ENCODE results near the gene SLC6A9.

The SLC6A9 gene

DNA sequence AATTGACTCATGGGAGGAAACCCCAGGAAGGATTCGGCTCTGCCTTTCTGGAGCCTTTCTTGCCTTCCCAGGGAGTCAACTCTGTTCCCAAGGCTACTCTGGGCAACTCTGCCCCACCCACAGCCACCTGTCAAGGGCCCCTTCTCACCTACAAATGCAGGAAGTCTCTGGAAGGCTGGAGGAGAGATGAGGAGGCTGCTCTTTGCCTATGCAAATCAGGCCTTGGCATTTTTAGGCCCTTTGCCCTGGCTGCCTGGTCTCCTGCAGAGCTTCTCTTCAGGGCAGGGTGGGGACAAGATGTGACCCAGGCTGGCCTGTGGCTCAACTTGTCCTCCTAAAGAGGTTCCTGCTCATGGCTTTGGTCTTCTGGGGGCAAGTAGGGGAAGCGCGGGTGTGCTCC, 5.4 kb downstream of the SLC6A9 start:
- no peak for DNase-seq

DNA sequence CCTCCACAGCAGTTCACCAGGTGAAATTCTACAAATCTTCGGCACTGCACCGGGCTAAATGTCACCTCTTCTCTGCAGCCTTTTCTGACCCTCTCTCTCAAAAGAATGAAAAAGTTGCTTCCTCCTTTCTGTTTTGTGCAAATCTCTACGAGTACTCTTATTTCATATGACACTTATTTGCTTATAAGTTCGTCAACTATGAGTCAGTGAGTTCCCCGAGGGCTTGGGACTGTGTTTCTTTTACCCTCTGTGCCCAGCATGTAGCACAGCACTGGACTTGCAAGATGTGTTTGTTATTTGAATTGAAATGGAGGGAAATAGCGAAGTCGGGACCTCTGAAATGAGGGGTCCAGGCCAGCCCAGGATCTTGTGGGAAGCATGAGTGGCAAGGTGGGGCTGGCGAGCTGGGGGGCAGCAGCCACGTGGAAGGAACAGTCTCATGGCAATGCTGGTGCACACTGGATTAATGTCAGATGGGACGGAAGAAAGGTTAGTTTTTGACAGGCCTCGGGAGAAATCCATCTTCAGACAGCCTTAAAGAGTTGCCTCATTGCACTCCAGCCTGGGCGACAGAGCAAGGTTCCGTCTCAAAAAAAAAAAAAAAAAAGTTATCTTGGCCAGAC, 6.2 kb downstream of the SLC6A9 start:
- DNase-seq = no peak

GRCh38 chr1:44024031-44024902, 7.0 kb downstream of the SLC6A9 start:
- no peak for DNase-seq

GRCh38 chr1:44021581-44022321, 9.5 kb downstream of the SLC6A9 start:
- no peak for DNase-seq

- DNase-seq = no peak
These were observed 10.1 kb downstream of the SLC6A9 start for GRCh38 chr1:44021156-44021555.

DNA sequence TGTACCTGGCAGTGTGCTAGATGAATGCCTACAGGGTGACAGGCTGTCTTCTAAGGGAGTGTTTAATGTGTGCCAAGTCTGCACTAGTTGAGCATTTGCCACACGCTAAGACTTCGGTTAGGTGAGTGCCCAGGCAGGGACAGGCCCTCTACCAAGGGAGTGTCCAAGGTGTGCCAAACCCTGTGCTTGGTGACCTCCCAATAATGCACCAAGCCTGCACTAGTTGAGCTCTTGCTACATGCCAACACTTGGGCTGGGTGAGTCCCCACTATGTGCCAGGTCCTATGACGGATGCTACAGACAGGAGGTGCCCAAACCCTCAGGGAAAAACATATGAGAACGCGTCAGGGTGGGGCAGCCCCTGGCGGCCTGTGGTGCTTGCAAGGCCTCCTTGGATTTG, 10.8 kb downstream of the SLC6A9 start:
- DNase-seq = no peak

- no peak for DNase-seq
These were observed 11.8 kb downstream of the SLC6A9 start for GRCh38 chr1:44019466-44019948.

DNA sequence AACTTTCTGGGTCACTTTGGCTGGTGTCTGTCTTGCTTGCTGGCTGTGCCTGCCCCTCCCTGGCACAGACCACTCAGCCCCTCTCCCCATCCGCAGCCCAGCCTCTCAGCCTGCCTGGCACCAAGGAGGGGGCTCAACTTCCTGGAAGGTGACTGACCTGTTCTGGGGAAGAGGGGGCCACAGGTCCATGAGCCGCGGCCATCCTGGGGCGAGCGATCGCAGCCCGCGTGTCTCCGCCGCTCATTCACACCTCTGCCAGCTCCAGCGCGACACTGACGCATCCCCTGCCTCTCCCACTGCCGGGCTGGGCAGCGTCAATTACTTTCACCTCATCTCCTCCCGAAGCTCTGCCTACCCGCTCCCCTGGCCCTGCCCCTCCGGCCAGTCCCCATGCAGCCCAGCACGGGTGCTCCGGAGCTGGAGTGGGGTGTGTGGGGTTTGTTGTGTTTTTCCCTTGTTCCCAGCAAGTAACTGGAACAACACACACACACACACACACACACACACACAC, 14.3 kb downstream of the SLC6A9 start:
- no peak for DNase-seq

DNA sequence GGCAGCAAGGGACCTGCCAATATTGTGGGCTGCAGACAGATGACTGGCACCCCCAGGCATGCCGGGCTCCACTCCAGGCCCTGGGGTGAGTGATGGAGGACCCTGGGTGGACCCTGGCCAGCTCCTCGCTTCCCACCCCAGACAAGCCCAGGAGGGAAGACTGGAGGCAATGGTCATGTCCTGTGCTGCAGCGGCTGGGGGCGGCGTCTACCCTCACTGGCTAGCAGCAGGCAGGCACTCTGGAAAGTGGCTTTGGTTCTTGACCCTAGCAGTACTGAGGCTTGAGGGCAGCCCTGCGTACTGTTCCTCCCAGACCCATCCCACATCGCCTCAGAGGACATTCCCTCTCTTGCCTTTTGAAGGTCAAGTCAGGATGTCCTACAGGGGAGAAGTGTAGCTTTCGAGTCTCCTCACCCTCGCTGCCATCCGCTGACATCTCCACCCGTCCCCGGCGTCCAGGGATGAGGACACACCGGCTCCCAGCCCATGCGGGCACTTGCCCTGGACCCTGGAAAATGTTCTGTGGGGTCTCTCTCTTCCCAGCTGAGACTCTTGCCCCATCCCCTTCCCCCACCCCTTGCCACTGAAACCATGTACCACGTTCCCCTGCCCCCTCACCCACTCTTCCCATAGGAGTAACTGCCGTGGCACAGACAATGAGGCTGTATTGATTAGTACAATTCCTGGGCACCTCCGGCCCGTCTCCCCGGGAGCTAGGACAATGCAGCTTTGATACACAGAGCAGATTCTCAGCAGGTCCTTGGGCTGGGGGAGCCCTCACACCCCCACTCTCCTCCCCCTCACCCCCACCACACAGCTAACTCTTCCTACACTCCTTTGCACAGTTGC, 15.0 kb downstream of the SLC6A9 start:
- DNase-seq = no peak

DNA sequence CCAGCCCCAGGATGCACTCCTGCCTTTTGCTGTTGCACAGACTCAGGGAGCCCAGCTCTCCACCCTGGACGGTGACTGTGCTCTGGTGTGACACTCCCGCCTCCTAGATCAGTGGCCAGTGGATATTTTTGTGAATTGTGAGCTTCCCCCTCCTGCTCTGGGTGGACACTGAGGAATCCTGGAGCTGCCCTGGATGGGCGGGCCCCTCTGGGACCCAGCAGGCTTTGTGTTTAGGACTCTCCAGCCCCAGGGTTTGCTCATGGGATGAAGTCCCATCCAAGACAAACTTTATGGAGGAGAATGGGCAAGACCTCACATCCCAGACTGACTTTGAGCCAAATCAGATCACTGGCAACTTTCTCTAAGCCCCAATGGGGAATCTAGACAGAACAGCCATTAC, 16.1 kb downstream of the SLC6A9 start:
- no peak for DNase-seq

DNA sequence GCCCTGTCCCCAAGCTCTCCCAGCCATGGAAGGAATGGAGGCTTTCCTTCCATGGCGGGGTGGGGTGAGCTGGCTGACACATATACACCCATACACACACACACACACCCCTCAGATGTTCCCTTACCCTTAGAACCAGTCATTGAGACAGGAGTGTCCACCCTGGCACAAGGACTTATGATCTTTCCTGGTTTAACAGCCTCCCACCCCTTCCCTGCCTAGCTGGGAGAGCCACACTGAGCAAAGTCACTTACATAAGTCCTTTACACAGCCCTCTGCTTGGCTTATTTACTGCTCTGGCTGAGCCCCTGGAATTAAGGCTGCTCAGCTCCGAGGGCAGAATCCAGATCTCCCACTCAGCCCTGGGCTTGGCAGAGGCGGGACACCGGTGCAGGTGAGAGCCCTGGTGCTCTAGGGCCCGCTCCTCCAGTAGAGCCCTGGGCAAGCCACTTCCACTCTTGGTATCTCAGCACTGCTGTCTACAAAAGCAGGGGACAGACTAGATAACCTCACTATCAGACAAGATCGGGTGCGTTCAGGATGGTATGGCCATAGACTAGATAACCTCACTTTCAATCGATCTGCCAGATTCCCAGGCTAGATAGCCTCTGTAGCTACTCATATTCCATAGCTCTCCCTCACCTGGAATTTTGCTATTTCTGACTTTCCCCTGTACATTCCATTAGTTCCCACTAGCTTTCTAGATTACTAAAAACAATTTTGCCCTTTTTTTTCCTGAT, 16.7 kb downstream of the SLC6A9 start:
- no peak for DNase-seq

GRCh38 chr1:44013949-44014348, 17.3 kb downstream of the SLC6A9 start:
- DNase-seq = no peak

- peak; percentile 61 for DNase-seq
These were observed 18.2 kb downstream of the SLC6A9 start for GRCh38 chr1:44012941-44013609.

- no peak for DNase-seq
These were observed 18.9 kb downstream of the SLC6A9 start for GRCh38 chr1:44012404-44012803.

DNA sequence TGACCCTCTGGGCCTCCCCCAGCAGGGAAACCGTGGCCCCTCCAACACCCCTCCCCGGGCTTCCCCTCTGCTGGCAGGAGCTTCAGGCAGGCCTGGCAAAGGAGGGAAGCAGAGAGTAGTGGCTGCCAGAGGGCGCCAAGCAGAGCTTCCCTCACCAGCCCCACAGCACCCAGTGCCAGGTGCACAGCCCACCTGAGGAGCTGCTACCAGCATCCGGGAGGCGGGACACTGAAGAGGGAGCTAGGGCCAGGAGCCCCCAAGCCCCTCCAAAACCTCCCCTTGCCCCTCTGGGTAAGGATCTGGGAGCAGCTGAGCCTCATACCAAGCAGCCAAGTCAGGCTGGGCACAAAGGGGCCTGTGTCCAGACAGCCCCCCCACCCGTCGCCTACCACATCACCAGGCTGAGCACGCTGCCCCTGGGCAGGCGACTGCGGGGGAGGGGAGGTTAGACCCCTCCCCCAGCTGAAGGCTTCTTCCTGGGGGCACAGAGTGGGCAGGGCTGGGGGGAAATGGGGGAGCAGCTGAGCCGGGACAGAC, 20.3 kb downstream of the SLC6A9 start:
- no peak for DNase-seq

GRCh38 chr1:44008259-44008658, 23.0 kb downstream of the SLC6A9 start:
- DNase-seq = no peak

DNA sequence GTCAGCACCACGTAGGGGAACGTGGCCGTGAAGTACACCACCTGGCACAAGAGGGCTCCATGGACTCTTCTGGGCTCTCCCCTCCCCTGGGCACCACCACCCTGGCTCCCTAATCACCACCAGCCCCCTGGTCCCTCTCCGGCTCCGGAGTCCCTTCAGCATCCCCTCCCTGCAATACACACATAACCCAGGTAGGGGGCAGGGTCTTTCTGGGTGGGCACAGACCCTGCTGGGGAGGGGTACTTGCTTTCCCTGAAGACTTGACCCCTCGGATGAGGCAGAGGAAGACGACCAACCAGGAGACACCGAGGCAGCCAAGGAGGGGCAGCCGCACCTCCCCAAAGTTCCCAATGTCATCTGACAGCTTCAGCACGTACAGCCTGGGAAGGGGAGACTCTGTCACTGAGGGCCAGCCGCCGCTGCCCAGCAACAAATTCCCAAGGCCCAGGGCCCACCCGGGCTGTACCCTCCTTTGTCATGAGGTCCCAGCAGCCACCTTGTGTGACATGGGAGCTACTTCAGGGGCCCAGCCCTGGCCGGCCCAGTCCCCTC, 28.6 kb downstream of the SLC6A9 start:
- DNase-seq = no peak

- DNase-seq = no peak
These were observed 29.1 kb downstream of the SLC6A9 start for GRCh38 chr1:44002165-44002564.

DNA sequence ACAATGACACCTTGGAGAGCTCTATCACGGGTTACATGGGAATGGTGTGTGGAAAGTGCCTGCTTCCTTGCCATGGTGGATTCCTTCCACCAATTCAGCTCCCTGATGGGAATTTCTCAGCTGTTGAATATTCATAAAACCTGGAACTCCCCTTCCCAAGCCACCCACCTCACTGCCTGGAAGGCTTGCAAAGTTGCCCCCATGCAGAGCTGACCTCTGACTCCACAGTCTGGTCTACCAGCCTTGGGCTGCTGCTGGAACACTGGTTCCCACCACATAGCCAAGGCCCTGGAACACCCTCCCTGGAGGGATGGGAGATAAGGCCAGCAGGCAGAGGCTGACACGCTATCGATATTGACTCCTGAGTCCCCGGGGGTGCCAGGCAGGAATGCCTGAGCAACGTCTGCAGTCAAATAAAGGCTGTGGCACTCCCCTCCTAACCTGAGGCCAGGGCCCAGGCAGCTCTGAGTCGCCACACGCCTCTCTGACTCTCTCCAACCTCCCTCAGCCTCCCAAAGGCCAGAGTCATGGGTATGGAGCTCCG, 31.1 kb downstream of the SLC6A9 start:
- no peak for DNase-seq

- no peak for DNase-seq
These were observed 31.8 kb downstream of the SLC6A9 start for GRCh38 chr1:43999455-43999854.

Data from MV-4-11 (cell line).